Measurements from ENCODE around the gene FSTL1. TPM values are rescaled to one million over a fixed set of nuclear protein-coding genes. Genes with fewer than 3 reads are reported as not detected.
A peak's percentile ranks its signal among the peaks of the same experiment; 100 is the strongest.
"Not testable (repeated sequence)": the region's sequence is repeated elsewhere in the genome, so short reads cannot be mapped to it uniquely, and the experiment has no call there.

The FSTL1 gene
- total RNA-seq, 8 experiments from 2014 or later = 9.1 to 601 (median 110) TPM

GRCh38 chr3:120394347-120394746, 56.4 kb downstream of the FSTL1 start:
- Histone ChIP-seq H3K4me1 (replicated peaks in 1 of 2) (no peaks in the 10 kb centered on the region), H3K27ac (no peak overlapping the region), H3K4me3 (no peak overlapping the region)
- WGBS, 10 experiments = 71 to 100% (median 83%) methylated on average over 1 to 2 of the region's 2 CpGs; no CpG with 5 or more reads in 1 of the 10 experiments
- in situ Hi-C loops (cut with MboI; ENCODE audit: low pct_unique_long_range_greater_than_20kb in 2 of 9, low sequenced_read_pairs in 9 of 9, unreplicated experiment in 9 of 9) = no loop called here
- no peak for ATAC-seq (replicated peaks in 6 of 8)

GRCh38 chr3:120393761-120394160, 57.0 kb downstream of the FSTL1 start:
- Histone ChIP-seq H3K4me1 (replicated peaks in 1 of 2) (no peaks in the 10 kb centered on the region), H3K27ac (no peak overlapping the region), H3K4me3 (no peak overlapping the region)
- ATAC-seq (replicated peaks in 6 of 8) = no peak
- in situ Hi-C loops (cut with MboI; ENCODE audit: low pct_unique_long_range_greater_than_20kb in 2 of 9, low sequenced_read_pairs in 9 of 9, unreplicated experiment in 9 of 9) = no loop called here
- 13 to 100% (median 100%) methylated on average over 1 to 2 of the region's 2 CpGs; no CpG with 5 or more reads in 2 of the 10 experiments for WGBS, 10 experiments

GRCh38 chr3:120393243-120393642, 57.5 kb downstream of the FSTL1 start:
- peak in 2 of 8 experiments; percentile 45 to 58 for ATAC-seq (replicated peaks in 6 of 8)
- Histone ChIP-seq H3K4me1 (replicated peaks in 1 of 2) (no peaks in the 10 kb centered on the region), H3K27ac (no peak overlapping the region), H3K4me3 (no peak overlapping the region)
- in situ Hi-C loops (cut with MboI; ENCODE audit: low pct_unique_long_range_greater_than_20kb in 2 of 9, low sequenced_read_pairs in 9 of 9, unreplicated experiment in 9 of 9) = no loop called here
- WGBS, 10 experiments = 40 to 100% (median 85%) methylated on average over 1 to 4 of the region's 4 CpGs; no CpG with 5 or more reads in 3 of the 10 experiments

GRCh38 chr3:120382941-120383447, 67.8 kb downstream of the FSTL1 start:
- WGBS, 10 experiments = 0 to 67% (median 53%) methylated on average over 1 to 2 of the region's 2 CpGs
- no peak overlapping the region for H3K4me3 ChIP-seq
- H3K4me1 ChIP-seq (replicated peaks in 1 of 2) = no peaks in the 10 kb centered on the region
- no peak for ATAC-seq (replicated peaks in 6 of 8)
- in situ Hi-C loops (cut with MboI; ENCODE audit: low pct_unique_long_range_greater_than_20kb in 2 of 9, low sequenced_read_pairs in 9 of 9, unreplicated experiment in 9 of 9) = no loop called here
- H3K27ac ChIP-seq = no peak overlapping the region

GRCh38 chr3:120381503-120381902, 69.3 kb downstream of the FSTL1 start:
- Histone ChIP-seq H3K4me3 (no peak overlapping the region), H3K4me1 (replicated peaks in 1 of 2) (no peaks in the 10 kb centered on the region), H3K27ac (no peak overlapping the region)
- in situ Hi-C loops (cut with MboI; ENCODE audit: low pct_unique_long_range_greater_than_20kb in 2 of 9, low sequenced_read_pairs in 9 of 9, unreplicated experiment in 9 of 9) = no loop called here
- no peak for ATAC-seq (replicated peaks in 6 of 8)
- WGBS, 10 experiments = 30 to 86% (median 67%) methylated on average over 1 to 2 of the region's 2 CpGs; no CpG with 5 or more reads in 1 of the 10 experiments

- in situ Hi-C loops (cut with MboI; ENCODE audit: low pct_unique_long_range_greater_than_20kb in 2 of 9, low sequenced_read_pairs in 9 of 9, unreplicated experiment in 9 of 9); ATAC-seq (replicated peaks in 6 of 8); H3K4me3 ChIP-seq; H3K4me1 ChIP-seq (replicated peaks in 1 of 2); H3K27ac ChIP-seq: not testable (repeated sequence)
- no CpG with 5 or more reads among the region's 12 CpGs for WGBS, 10 experiments
Observed at GRCh38 chr3:120377948-120378347, 72.8 kb downstream of the FSTL1 start.

GRCh38 chr3:120370463-120370862, 80.3 kb downstream of the FSTL1 start:
- in situ Hi-C loops (cut with MboI; ENCODE audit: low pct_unique_long_range_greater_than_20kb in 2 of 9, low sequenced_read_pairs in 9 of 9, unreplicated experiment in 9 of 9) = no loop called here
- H3K4me1 ChIP-seq (replicated peaks in 1 of 2) = no peaks in the 10 kb centered on the region
- no peak for ATAC-seq (replicated peaks in 6 of 8)
- H3K4me3 ChIP-seq = no peak overlapping the region
- no peak overlapping the region for H3K27ac ChIP-seq

- WGBS, 10 experiments = 0 to 60% (median 40%) methylated on average over 1 of the region's 2 CpGs; no CpG with 5 or more reads in 3 of the 10 experiments
- Histone ChIP-seq H3K27ac (no peak overlapping the region), H3K4me1 (replicated peaks in 1 of 2) (no peaks in the 10 kb centered on the region), H3K4me3 (no peak overlapping the region)
- in situ Hi-C loops (cut with MboI; ENCODE audit: low pct_unique_long_range_greater_than_20kb in 2 of 9, low sequenced_read_pairs in 9 of 9, unreplicated experiment in 9 of 9) = no loop called here
- no peak for ATAC-seq (replicated peaks in 6 of 8)
Observed at GRCh38 chr3:120369037-120369467, 81.7 kb downstream of the FSTL1 start.

- no peak overlapping the region for H3K27ac ChIP-seq
- no peak overlapping the region for H3K4me3 ChIP-seq
- 17 to 88% (median 69%) methylated on average over 2 to 3 of the region's 3 CpGs; no CpG with 5 or more reads in 1 of the 10 experiments for whole genome bisulfite sequencing, 10 experiments
- no peaks in the 10 kb centered on the region for H3K4me1 ChIP-seq (replicated peaks in 1 of 2)
- in situ Hi-C loops (cut with MboI; ENCODE audit: low pct_unique_long_range_greater_than_20kb in 2 of 9, low sequenced_read_pairs in 9 of 9, unreplicated experiment in 9 of 9) = no loop called here
- no peak for ATAC-seq (replicated peaks in 6 of 8)
Observed at GRCh38 chr3:120368172-120368571, 82.6 kb downstream of the FSTL1 start.

- ATAC-seq (replicated peaks in 6 of 8) = peak in 2 of 8 experiments; percentile 82 to 93
- no peak overlapping the region for H3K4me3 ChIP-seq
- in situ Hi-C loops (cut with MboI; ENCODE audit: low pct_unique_long_range_greater_than_20kb in 2 of 9, low sequenced_read_pairs in 9 of 9, unreplicated experiment in 9 of 9) = no loop called here
- WGBS, 10 experiments = 0 to 67% (median 41%) methylated on average over 1 of the region's 1 CpG; no CpG with 5 or more reads in 4 of the 10 experiments
- no peaks in the 10 kb centered on the region for H3K4me1 ChIP-seq (replicated peaks in 1 of 2)
- H3K27ac ChIP-seq = no peak overlapping the region
Observed at GRCh38 chr3:120364821-120365220, 86.0 kb downstream of the FSTL1 start.

- WGBS, 10 experiments = 17 to 100% (median 63%) methylated on average over 1 of the region's 1 CpG; no CpG with 5 or more reads in 2 of the 10 experiments
- in situ Hi-C loops (cut with MboI; ENCODE audit: low pct_unique_long_range_greater_than_20kb in 2 of 9, low sequenced_read_pairs in 9 of 9, unreplicated experiment in 9 of 9) = no loop called here
- Histone ChIP-seq H3K4me1 (replicated peaks in 1 of 2) (no peaks in the 10 kb centered on the region), H3K4me3 (no peak overlapping the region), H3K27ac (no peak overlapping the region)
- ATAC-seq (replicated peaks in 6 of 8) = no peak
Observed at GRCh38 chr3:120364101-120364500, 86.7 kb downstream of the FSTL1 start.

GRCh38 chr3:120357807-120358206, 93.0 kb downstream of the FSTL1 start:
- ATAC-seq (replicated peaks in 6 of 8) = no peak
- H3K4me1 ChIP-seq (replicated peaks in 1 of 2) = no peaks in the 10 kb centered on the region
- H3K27ac ChIP-seq = no peak overlapping the region
- no peak overlapping the region for H3K4me3 ChIP-seq
- in situ Hi-C loops (cut with MboI; ENCODE audit: low pct_unique_long_range_greater_than_20kb in 2 of 9, low sequenced_read_pairs in 9 of 9, unreplicated experiment in 9 of 9) = no loop called here

- WGBS, 10 experiments = 75 to 100% (median 100%) methylated on average over 1 of the region's 1 CpG; no CpG with 5 or more reads in 3 of the 10 experiments
- no peak for ATAC-seq (replicated peaks in 6 of 8)
- Histone ChIP-seq H3K27ac (no peak overlapping the region), H3K4me3 (no peak overlapping the region), H3K4me1 (replicated peaks in 1 of 2) (peaks cover 0 to 2% of the 10 kb centered on the region in 2 donors)
- in situ Hi-C loops (cut with MboI; ENCODE audit: low pct_unique_long_range_greater_than_20kb in 2 of 9, low sequenced_read_pairs in 9 of 9, unreplicated experiment in 9 of 9) = no loop called here
Observed at GRCh38 chr3:120355486-120355885, 95.3 kb downstream of the FSTL1 start.

- peaks cover 0 to 2% of the 10 kb centered on the region in 2 donors for H3K4me1 ChIP-seq (replicated peaks in 1 of 2)
- no peak overlapping the region for H3K4me3 ChIP-seq
- in situ Hi-C loops (cut with MboI; ENCODE audit: low pct_unique_long_range_greater_than_20kb in 2 of 9, low sequenced_read_pairs in 9 of 9, unreplicated experiment in 9 of 9) = no loop called here
- no peak overlapping the region for H3K27ac ChIP-seq
- no peak for ATAC-seq (replicated peaks in 6 of 8)
Observed at GRCh38 chr3:120353463-120353862, 97.3 kb downstream of the FSTL1 start.
